Bronchial epithelial cell (primary cell): Measurements from ENCODE around the gene CMSS1. TPM values are rescaled to one million over a fixed set of nuclear protein-coding genes. Genes with fewer than 3 reads are reported as not detected.

Experiments used
- DNase-seq: peaks from one replicate; pipeline ENCODE4 v3.0.0-alpha.2; 2010; ENCODE audit warnings: low read depth
- FAIRE-seq: peaks from 2 replicates; lab custom pipeline; 2011; peaks lifted over from hg19 to GRCh38; lab: Jason Lieb, UNC
- H3K27me3 ChIP-seq: 2 replicates; pipeline ENCODE4 v1.5.1; 2011; ENCODE audit warnings: low read length; ENCODE audit not compliant: control insufficient read depth, insufficient read depth
- H3K36me3 ChIP-seq: 2 replicates; pipeline ENCODE4 v1.5.1; 2011; ENCODE audit warnings: low read length; ENCODE audit not compliant: control insufficient read depth, insufficient read depth
- H3K4me3 ChIP-seq: 2 replicates; pipeline ENCODE4 v1.5.1; 2011; ENCODE audit warnings: mild to moderate bottlenecking, low read depth, low read length, control low read depth
- total RNA-seq: library from RNA; depleted of rRNA; stranded (reverse); fragments of >200 nt; gene quantifications from 2 replicates; pipeline ENCODE4 v1.2.1, GENCODE V29; 2014
- TF ChIP-seq, protein P1 (sequence below): IDR thresholded peaks from 2 replicates; pipeline ENCODE4 v1.5.1; 2011; ENCODE audit warnings: mild to moderate bottlenecking, moderate library complexity, low read length, control low read depth, inconsistent platforms; ENCODE audit not compliant: insufficient read depth, severe bottlenecking

CMSS1 gene
- total RNA-seq, 1 donor from 2014 or later = 21.3 TPM

DNA sequence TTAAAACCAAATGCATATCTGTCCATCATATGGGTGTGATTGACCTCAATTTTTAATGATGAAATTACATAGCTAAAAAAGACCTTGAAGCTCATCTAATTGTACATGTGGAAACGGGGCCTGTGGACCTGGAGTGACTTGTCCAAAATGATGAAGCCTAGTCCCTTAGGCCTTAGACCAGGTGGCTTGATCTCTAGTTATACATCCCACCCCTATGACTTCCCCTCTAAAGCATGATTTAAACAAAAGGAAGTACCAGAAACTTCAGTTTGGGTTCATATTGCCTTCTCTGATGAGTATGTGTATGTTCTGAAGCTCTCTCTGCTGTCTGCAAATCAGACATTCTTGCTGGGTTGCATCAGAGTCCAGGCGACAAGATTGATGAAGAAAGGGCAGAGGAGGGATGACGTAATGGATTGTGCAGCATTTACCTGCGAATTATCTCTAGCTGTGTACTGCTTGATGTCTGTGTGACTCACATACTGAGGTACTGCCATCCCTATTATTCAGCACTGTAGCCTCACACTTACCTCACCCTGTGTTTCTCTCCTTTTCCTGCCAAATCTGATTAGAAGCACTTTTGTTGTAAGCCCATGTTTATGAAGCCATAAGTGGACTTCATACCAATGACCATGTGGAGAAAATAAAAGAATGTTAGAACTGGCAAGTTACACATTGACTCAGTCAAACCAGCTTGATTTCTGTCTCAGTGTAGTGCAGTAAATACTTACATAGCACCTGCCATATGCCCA, 185.1 kb downstream of the CMSS1 start:
- DNase-seq (peak; percentile 99), FAIRE-seq (peak; percentile 99)
- Histone ChIP-seq H3K36me3 (no peaks in the 10 kb centered on the region), H3K4me3 (no peak overlapping the region), H3K27me3 (no peaks in the 10 kb centered on the region)
- TF ChIP-seq, protein P1, sequence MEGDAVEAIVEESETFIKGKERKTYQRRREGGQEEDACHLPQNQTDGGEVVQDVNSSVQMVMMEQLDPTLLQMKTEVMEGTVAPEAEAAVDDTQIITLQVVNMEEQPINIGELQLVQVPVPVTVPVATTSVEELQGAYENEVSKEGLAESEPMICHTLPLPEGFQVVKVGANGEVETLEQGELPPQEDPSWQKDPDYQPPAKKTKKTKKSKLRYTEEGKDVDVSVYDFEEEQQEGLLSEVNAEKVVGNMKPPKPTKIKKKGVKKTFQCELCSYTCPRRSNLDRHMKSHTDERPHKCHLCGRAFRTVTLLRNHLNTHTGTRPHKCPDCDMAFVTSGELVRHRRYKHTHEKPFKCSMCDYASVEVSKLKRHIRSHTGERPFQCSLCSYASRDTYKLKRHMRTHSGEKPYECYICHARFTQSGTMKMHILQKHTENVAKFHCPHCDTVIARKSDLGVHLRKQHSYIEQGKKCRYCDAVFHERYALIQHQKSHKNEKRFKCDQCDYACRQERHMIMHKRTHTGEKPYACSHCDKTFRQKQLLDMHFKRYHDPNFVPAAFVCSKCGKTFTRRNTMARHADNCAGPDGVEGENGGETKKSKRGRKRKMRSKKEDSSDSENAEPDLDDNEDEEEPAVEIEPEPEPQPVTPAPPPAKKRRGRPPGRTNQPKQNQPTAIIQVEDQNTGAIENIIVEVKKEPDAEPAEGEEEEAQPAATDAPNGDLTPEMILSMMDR = no peak

DNA sequence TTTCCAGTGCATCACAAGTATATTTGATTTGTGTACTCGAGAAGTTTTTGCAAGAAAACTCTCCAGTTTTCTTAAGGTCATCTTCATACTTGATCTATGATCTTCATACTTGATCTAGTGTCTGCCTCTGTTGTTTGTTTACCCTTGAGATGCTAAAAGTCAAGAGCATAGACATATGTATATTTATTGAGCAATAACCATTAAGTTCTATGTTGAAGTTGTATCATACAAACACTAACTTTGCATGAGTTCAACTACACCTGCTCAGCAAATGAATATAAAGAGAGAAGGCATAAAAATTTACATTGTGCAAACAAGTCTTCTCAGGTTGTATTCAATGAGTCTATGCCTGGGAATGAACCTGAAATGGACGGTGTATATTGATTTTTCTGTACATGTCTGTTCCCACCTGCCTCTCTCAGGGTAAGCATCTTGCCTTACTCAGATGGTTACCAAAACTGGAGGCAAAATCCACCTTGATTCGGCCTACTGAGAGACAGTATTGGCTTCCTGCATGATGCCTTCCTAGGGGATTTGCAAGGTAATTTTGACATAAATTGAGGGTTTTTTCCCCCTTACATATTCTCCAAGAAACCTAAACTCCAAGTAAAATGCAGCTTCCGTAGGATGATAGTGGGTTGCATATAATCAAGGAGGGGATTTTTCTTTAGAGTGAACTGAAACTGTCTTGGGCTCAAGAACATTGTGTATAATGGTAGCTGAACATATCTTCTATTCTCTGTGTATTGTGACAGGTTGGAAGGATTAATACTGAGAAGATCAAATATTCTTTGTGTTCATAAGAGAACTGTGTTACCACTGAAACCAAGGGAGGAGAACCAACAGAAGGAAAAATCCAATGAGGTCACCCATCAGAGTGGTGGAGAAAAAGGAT, 186.2 kb downstream of the CMSS1 start:
- Histone ChIP-seq H3K4me3 (no peak overlapping the region), H3K36me3 (no peaks in the 10 kb centered on the region), H3K27me3 (no peaks in the 10 kb centered on the region)
- no peak for DNase-seq
- TF ChIP-seq, protein P1 = no peak
- FAIRE-seq = no peak

DNA sequence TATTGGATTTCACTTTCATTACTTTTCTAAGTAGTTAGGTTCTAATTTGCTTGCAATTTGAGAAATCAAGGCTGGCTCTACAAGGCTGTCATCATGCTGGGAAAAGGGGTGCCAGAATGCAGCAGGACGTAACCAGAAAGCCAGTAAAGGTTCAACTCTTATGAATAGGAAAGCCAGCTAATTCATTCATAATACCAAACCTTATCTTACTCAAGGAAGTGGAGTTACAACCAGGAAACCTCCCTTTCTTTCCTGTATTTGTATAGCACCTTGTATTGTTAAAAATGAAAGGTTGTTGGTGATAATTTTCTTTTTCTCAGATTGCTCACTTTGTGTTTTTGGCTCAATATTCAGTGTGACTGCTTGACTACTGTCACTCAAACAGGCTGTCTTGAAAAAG, 187.3 kb downstream of the CMSS1 start:
- Histone ChIP-seq H3K4me3 (no peak overlapping the region), H3K36me3 (no peaks in the 10 kb centered on the region), H3K27me3 (no peaks in the 10 kb centered on the region)
- FAIRE-seq (no peak), DNase-seq (no peak)
- TF ChIP-seq, protein P1 = no peak

DNA sequence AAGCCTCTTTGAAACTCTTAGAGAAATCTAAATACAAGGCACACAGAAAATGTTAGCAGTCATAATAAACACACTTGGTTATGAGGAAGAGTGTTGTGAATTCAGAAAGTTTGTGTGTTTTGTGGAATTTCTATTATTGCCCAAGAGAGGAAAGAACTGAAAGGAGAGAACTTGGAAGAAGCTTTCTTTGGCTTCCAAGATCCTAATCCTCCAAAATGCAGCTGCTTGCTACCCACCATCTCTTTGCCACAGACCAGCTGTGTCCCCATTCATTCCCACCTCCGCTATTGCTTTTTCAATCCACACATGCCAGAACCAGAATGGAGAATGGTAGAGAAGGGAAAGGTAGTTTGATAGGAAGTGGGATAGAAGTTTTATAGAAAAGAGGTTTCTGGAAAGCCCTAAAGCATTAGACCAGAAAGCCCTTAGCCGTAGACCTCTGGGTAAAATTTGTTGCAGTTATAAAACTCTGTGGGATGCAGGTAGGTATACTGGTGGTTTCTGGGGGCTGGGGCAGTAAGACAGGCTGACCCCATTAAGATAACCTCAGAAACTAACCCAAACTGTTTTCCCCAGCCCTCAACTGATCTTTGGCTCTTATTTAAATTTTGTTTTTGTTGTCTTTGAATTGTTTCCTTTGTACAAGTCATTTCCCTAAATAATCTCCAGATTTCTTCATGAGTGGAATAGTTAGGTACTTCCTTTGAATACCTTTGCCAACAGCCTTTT, 188.2 kb downstream of the CMSS1 start:
- TF ChIP-seq, protein P1 = no peak
- FAIRE-seq (no peak), DNase-seq (no peak)
- Histone ChIP-seq H3K4me3 (no peak overlapping the region), H3K36me3 (no peaks in the 10 kb centered on the region), H3K27me3 (no peaks in the 10 kb centered on the region)

DNA sequence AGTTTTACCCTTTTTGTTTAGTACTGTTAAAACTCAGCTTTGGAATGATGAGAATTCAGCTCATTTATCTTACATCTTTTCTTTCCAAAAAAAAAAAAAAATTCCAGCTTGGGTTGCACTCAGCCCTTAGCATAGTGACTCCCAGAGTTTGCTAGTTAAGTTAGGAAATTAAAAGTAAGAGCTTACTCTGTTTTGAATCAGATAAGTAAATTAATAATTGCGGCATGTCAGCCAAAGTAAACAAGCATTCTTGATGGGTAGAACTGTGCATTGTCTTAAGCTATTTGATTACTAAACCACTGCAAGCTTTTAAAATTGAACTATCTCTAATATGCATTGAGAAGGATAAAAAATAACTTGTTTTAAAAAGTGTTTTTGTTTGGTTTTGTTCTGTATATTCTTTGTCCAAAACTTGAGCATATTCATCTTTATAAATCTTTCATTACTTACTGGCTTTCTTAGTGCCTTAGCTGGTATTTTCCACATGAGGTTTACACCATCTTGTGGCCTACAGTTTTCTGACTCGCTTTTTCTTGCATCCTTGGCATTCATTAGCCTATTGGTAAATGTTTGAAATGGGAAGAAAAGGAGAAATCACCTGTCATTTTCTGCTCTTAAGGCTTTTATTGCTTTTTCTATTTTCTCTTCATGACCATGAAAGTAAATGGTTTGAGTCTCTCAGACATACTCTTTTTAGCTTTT, 189.1 kb downstream of the CMSS1 start:
- Histone ChIP-seq H3K4me3 (no peak overlapping the region), H3K36me3 (no peaks in the 10 kb centered on the region), H3K27me3 (no peaks in the 10 kb centered on the region)
- DNase-seq (no peak), FAIRE-seq (no peak)
- TF ChIP-seq, protein P1 = no peak
